Lung (tissue), 12 donors: ENCODE measurements around the gene FXYD7. TPM values are rescaled to one million over a fixed set of nuclear protein-coding genes. Genes with fewer than 3 reads are reported as not detected.
A peak's percentile ranks its signal among the peaks of the same experiment; 100 is the strongest.

Source experiments
- ATAC-seq: fragments of 200-7000 bp; cut with Tn5 transposase; one replicate; pipeline ENCODE4 v1.9.1; 2020; ENCODE audit warnings: moderate number of reproducible peaks; ENCODE audit not compliant: insufficient read depth, low FRiP score
- DNase-seq, 3 donors: peaks; one replicate each; pipeline ENCODE4 v3.0.0-alpha.2; 2013 to 2017
- H3K27ac ChIP-seq, 2 donors: one replicate each; pipeline ENCODE4 v1.5.1; 2013; ENCODE audit warnings: mild to moderate bottlenecking in 2 of 2, moderate library complexity in 2 of 2, control low read depth in 1 of 2, inconsistent platforms in 1 of 2, low read depth in 1 of 2, low read length in 1 of 2
- H3K27me3 ChIP-seq, 3 donors: one replicate each; pipeline ENCODE4 v1.5.1; 2013; ENCODE audit warnings: low read length in 2 of 3; ENCODE audit not compliant: control insufficient read depth in 3 of 3, insufficient read depth in 3 of 3
- H3K36me3 ChIP-seq, 4 donors: one replicate each; pipeline ENCODE4 v1.5.1; 2013; ENCODE audit warnings: low read length in 4 of 4, mild to moderate bottlenecking in 1 of 4, moderate library complexity in 1 of 4; ENCODE audit not compliant: control insufficient read depth in 4 of 4, insufficient read depth in 4 of 4
- H3K4me1 ChIP-seq, 5 donors: one replicate each; pipeline ENCODE4 v1.5.1; 2013; ENCODE audit warnings: low read length in 5 of 5, mild to moderate bottlenecking in 2 of 5, moderate library complexity in 1 of 5; ENCODE audit not compliant: control insufficient read depth in 5 of 5, insufficient read depth in 5 of 5
- H3K4me3 ChIP-seq: one replicate; pipeline ENCODE4 v1.5.1; 2013; ENCODE audit warnings: mild to moderate bottlenecking, control low read depth, moderate library complexity
- H3K9ac ChIP-seq, 2 donors: one replicate each; pipeline ENCODE4 v1.5.1; 2013; ENCODE audit warnings: low read length in 2 of 2, control low read depth in 1 of 2; ENCODE audit not compliant: insufficient read depth in 1 of 2
- H3K9me3 ChIP-seq, 4 donors: one replicate each; pipeline ENCODE4 v1.5.1; 2013; ENCODE audit warnings: low read length in 3 of 4, mild to moderate bottlenecking in 1 of 4, moderate library complexity in 1 of 4; ENCODE audit not compliant: control insufficient read depth in 4 of 4, insufficient read depth in 3 of 4
- CTCF ChIP-seq: IDR thresholded peaks from 2 replicates; pipeline ENCODE4 v1.5.1; 2012; ENCODE audit warnings: mild to moderate bottlenecking; ENCODE audit errors: control extremely low read depth, extremely low read depth
- WGBS, 2 donors: extraction: QIAGEN DNeasy Blood & Tissue Kit; methylation state at CpG; one replicate each; pipeline ENCODE4 v1.1.7; 2013; 5-methylcytosine and 5-hydroxymethylcytosine counted together
- polyA plus RNA-seq, 2 donors: library from polyadenylated mRNA; stranded (reverse); fragments of 200-250 nt; gene quantifications; one replicate each; pipeline ENCODE4 v1.2.1, GENCODE V29; 2013
- total RNA-seq, 2 donors: library from RNA; depleted of rRNA in 1 of 2; stranded (reverse); fragments of >200 nt in 1 of 2; gene quantifications; one replicate each; pipeline ENCODE4 v1.2.1, GENCODE V29; 2014 to 2021
- donor health status: control.
- donor health status: control.
- donor health status: Bipolar disorder and iron deficiency.
- donor health status: healthy.
- donor health status: DM: yes; HTN: yes; CAD: no.

Gene FXYD7
- total and polyA plus RNA-seq, 4 donors: 0.31 to 0.39 TPM; not detected in 2

GRCh38 chr19:35117116-35117515, 25.9 kb upstream of the FXYD7 start:
- no peak for TF ChIP-seq CTCF
- Histone ChIP-seq H3K27ac (peak overlapping the region in 1 of 2 donors; percentile 65), H3K4me3 (peak overlapping the region; percentile 6), H3K36me3 (no peaks in the 10 kb centered on the region), H3K9me3 (no peaks in the 10 kb centered on the region), H3K4me1 (peaks cover 0 to 13% (median 0%) of the 10 kb centered on the region in 5 donors), H3K27me3 (no peaks in the 10 kb centered on the region), H3K9ac (no peak overlapping the region)
- WGBS, 2 donors: 57 to 59% methylated on average over 8 of the region's 8 CpGs
- DNase-seq (peak in 1 of 3 donors; percentile 5), ATAC-seq (no peak)

GRCh38 chr19:35117799-35118198, 25.3 kb upstream of the FXYD7 start:
- Histone ChIP-seq H3K4me1 (peaks cover 0 to 13% (median 0%) of the 10 kb centered on the region in 5 donors), H3K27ac (peak overlapping the region in 1 of 2 donors; percentile 9), H3K27me3 (no peaks in the 10 kb centered on the region), H3K9me3 (no peaks in the 10 kb centered on the region), H3K36me3 (no peaks in the 10 kb centered on the region), H3K4me3 (no peak overlapping the region), H3K9ac (no peak overlapping the region)
- 66 to 76% methylated on average over 11 of the region's 11 CpGs for WGBS, 2 donors
- no peak for ATAC-seq
- DNase-seq: peak in 1 of 3 donors; percentile 4
- TF ChIP-seq CTCF: no peak

- Histone ChIP-seq H3K9ac (no peak overlapping the region), H3K36me3 (no peaks in the 10 kb centered on the region), H3K27me3 (no peaks in the 10 kb centered on the region), H3K27ac (peak overlapping the region in 1 of 2 donors; percentile 91), H3K4me3 (no peak overlapping the region), H3K9me3 (no peaks in the 10 kb centered on the region), H3K4me1 (peaks cover 0 to 19% (median 0%) of the 10 kb centered on the region in 5 donors)
- WGBS, 2 donors: 59 to 63% methylated on average over 13 of the region's 13 CpGs
- no peak for TF ChIP-seq CTCF
- peak in 1 of 3 donors; percentile 32 for DNase-seq
- peak; percentile 64 for ATAC-seq
These were observed 24.6 kb upstream of the FXYD7 start for GRCh38 chr19:35118268-35119020.

GRCh38 chr19:35119091-35119490, 24.0 kb upstream of the FXYD7 start:
- DNase-seq (no peak), ATAC-seq (no peak)
- peak overlapping the region in 1 of 2 donors; percentile 91 for H3K27ac ChIP-seq
- H3K4me3 ChIP-seq: no peak overlapping the region
- 47 to 52% methylated on average over 13 to 14 of the region's 14 CpGs for WGBS, 2 donors
- no peaks in the 10 kb centered on the region for H3K27me3 ChIP-seq
- H3K9ac ChIP-seq: no peak overlapping the region
- TF ChIP-seq CTCF: no peak
- peaks cover 0 to 25% (median 6%) of the 10 kb centered on the region in 5 donors for H3K4me1 ChIP-seq
- H3K9me3 ChIP-seq: no peaks in the 10 kb centered on the region
- H3K36me3 ChIP-seq: no peaks in the 10 kb centered on the region
